ENCODE results near the gene ARHGAP11B.
"Not testable (repeated sequence)": the region's sequence is repeated elsewhere in the genome, so short reads cannot be mapped to it uniquely, and the experiment has no call there.

GRCh38 chr15:30621342-30621741 is 4.6 kb upstream of the ARHGAP11B start:
- not testable (repeated sequence) for TF ChIP-seq EP300, POLR2A, POLR2AphosphoS5 (IDR thresholded peaks at IDR 0.05)
- peak in 1 of 2 donors; percentile 21 for TF ChIP-seq CTCF (IDR thresholded peaks at IDR 0.05)
